Hepatocyte (in vitro differentiated cells): Measurements from ENCODE around the gene CD82.

Experiments
- EZH2phosphoT487 ChIP-seq: fragments of 200-600 bp; sonication (generic); IDR thresholded peaks from one replicate; pipeline ENCODE4 v1.6.1; 2018; ENCODE audit warnings: antibody characterized with exemption, mild to moderate bottlenecking, low read depth, moderate library complexity; ENCODE audit not compliant: unreplicated experiment, severe bottlenecking
- TF ChIP-seq, protein P1 (sequence below): fragments of 200-600 bp; sonication (generic); IDR thresholded peaks from 2 replicates; pipeline ENCODE4 v1.5.1; 2016; ENCODE audit warnings: antibody characterized with exemption, mild to moderate bottlenecking; ENCODE audit not compliant: poor library complexity

DNA sequence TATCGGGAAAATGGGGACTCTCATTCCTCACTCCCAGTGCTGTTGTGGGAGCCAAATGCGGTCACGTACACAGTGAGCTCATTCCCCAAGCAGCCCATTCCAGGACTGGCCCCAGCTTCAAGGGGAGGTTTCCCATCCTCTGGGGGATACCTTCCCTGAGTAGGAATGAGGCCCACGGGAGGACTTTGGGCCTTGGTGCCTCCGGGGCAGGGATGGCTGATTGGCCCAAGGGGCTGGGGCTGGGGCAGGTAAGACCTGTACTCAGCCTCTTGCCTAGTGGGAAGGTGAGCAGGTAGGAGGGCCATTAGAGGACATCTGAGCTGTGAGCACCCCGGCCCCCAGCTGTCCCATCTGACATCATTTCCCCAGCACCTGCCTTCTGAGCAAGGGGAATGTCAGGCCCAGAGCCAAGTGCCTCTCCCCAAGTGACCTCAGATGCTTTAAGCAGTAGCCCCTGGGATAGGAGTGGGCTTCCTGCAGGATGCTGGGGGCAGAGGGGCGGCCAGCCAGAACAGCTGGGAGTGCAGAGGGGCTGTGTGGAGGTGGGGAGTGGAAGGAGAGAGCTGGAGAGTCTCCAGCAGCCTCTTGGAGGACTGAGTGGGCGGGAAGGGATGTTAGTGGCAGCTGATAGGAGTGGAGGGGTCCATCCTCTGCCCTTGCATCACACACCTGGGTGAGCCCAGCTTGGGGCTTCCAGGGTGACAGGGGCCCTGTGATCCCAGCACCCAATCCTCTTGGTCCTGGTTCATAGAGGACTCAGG lies 58.4 kb downstream of the CD82 start:
- TF ChIP-seq, protein P1, sequence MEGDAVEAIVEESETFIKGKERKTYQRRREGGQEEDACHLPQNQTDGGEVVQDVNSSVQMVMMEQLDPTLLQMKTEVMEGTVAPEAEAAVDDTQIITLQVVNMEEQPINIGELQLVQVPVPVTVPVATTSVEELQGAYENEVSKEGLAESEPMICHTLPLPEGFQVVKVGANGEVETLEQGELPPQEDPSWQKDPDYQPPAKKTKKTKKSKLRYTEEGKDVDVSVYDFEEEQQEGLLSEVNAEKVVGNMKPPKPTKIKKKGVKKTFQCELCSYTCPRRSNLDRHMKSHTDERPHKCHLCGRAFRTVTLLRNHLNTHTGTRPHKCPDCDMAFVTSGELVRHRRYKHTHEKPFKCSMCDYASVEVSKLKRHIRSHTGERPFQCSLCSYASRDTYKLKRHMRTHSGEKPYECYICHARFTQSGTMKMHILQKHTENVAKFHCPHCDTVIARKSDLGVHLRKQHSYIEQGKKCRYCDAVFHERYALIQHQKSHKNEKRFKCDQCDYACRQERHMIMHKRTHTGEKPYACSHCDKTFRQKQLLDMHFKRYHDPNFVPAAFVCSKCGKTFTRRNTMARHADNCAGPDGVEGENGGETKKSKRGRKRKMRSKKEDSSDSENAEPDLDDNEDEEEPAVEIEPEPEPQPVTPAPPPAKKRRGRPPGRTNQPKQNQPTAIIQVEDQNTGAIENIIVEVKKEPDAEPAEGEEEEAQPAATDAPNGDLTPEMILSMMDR = no peak
- TF ChIP-seq EZH2phosphoT487 = no peak
